DMS153 (cell line): Measurements from ENCODE around the gene FAM222A.

Experiments
- DNase-seq: peaks from one replicate; lab custom pipeline; 2025; lab: John Stamatoyannopoulos, UW

The FAM222A gene

GRCh38 chr12:109710747-109711595, 2.7 kb upstream of the FAM222A start:
- no peak for DNase-seq

GRCh38 chr12:109711596-109712461, 1.8 kb upstream of the FAM222A start:
- DNase-seq = no peak

- peak; percentile 46 for DNase-seq
Observed at GRCh38 chr12:109714141-109714912, 702 bp downstream of the FAM222A start.

- no peak for DNase-seq
Observed at GRCh38 chr12:109714913-109715244, 1.3 kb downstream of the FAM222A start.

GRCh38 chr12:109715310-109716091, 1.9 kb downstream of the FAM222A start:
- DNase-seq = peak; percentile 31

- no peak for DNase-seq
Observed at GRCh38 chr12:109716092-109716479, 2.5 kb downstream of the FAM222A start.

GRCh38 chr12:109716512-109717389, 3.1 kb downstream of the FAM222A start:
- no peak for DNase-seq

- no peak for DNase-seq
Observed at GRCh38 chr12:109717390-109718357, 4.0 kb downstream of the FAM222A start.

- DNase-seq = peak; percentile 26
Observed at GRCh38 chr12:109718390-109718789, 4.8 kb downstream of the FAM222A start.

GRCh38 chr12:109719123-109720022, 5.7 kb downstream of the FAM222A start:
- DNase-seq = no peak

- no peak for DNase-seq
Observed at GRCh38 chr12:109720152-109720856, 6.7 kb downstream of the FAM222A start.

GRCh38 chr12:109720857-109721189, 7.2 kb downstream of the FAM222A start:
- no peak for DNase-seq

- DNase-seq = no peak
Observed at GRCh38 chr12:109721276-109721675, 7.7 kb downstream of the FAM222A start.

- DNase-seq = no peak
Observed at GRCh38 chr12:109722022-109722720, 8.5 kb downstream of the FAM222A start.

- no peak for DNase-seq
Observed at GRCh38 chr12:109722721-109723094, 9.1 kb downstream of the FAM222A start.

- DNase-seq = no peak
Observed at GRCh38 chr12:109723311-109723881, 9.8 kb downstream of the FAM222A start.
